HG02610 (cell line): ENCODE results near the gene KCNIP4.

Source experiments
- ATAC-seq: cut with Tn5 transposase; IDR thresholded peaks from one replicate; pipeline ENCODE4 v1.9.1; 2021; ENCODE audit warnings: mild to moderate bottlenecking, moderate library complexity; ENCODE audit not compliant: unreplicated experiment

KCNIP4 gene

DNA sequence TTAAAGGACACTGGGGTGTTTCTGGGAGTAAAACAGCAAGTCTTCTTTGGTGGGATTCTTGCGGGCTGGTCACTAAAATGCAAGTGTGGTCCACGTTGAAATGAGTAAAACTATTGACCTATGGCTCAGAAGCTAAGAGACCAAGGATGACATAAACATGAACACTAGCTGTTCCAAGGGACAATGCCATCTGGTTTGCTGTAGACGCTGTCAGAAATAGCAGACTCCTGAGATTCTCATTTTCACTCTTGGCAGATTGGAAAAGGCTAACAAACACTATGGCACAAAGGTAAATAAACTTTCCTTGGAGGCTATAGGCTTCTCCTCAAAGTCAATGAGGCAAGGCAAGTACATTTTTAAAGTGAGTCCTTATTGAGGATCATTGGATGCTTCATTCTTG is 343.6 kb downstream of the KCNIP4 start:
- no peak for ATAC-seq

GRCh38 chr4:21596521-21596920 is 352.1 kb downstream of the KCNIP4 start:
- no peak for ATAC-seq

- ATAC-seq = no peak
Measured at GRCh38 chr4:21593671-21594001, 354.9 kb downstream of the KCNIP4 start.

GRCh38 chr4:21592970-21593670 is 355.5 kb downstream of the KCNIP4 start:
- ATAC-seq = no peak

DNA sequence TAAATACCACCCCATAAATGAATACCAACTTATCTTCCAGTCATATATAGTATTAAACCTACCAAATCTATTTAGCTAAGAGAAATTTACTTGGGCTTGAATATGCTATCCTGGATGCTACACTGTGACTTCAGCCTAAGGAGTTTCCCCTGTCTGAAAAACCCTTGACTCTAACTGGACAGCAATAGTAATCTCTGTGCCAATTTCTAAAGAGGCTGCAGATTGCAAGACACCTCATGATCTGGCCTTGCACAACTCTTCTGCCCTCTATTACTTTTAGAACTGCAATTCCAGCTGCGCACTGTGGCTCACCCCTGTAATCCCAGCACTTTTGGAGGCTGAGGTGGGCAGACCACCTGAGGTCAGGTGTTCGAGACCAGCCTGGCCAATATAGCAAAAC is 371.5 kb downstream of the KCNIP4 start:
- ATAC-seq = no peak

DNA sequence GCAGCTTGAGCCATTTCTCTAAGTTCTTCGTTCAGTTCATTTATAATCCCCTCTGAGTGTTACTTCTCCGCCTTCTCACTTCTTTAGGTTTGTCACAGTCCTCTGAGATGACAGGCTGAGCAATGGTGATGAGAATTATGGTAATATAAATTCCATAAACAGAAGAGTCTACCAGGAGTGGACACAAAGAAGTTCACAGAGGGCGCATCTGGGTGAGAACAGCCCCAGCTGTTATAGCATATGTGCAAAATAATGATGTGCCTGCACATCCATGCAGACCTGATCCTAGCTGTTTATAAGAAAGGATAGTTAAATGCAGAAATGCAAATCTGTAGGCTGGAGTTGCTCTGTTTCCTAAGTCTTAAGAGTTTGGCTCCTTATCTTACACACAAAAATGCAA is 377.5 kb downstream of the KCNIP4 start:
- ATAC-seq = no peak

DNA sequence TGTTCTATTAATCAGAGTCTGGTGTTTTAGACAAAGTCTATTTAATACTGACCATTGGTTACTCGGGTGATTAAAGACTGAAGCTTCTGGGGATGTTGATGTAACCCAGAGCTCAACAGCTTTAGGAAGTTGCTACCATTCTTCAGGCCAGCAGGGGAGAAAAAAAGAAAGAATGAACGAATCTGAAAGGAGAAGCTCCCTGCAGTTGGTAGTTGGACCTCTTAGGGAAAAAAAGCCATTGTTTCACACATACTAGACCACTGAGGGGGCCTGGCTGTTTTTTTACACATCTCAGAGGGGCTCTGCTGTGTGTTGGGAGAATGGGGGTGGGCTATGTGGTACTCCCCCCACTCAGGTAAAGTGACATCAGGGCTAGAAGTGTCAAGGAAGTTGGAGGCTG is 378.9 kb downstream of the KCNIP4 start:
- no peak for ATAC-seq

DNA sequence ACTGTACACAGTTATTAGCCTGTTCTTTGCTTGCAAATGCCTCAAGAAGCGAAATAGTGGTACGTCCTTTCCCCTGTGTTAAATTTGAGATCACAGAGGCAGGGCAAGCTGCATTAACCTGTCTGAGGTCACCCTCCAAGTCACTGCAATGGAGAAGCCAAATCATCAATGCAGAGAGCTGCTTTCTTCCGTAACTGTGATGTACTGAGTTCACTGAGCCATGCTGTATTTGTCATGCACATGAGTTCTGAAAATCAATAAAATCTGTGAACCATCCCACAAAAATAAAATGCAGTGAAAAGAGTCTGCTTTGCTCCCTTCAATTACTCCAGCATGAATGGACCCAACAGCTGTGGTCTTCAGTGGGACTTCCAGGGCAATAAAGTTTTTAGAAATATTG is 393.5 kb downstream of the KCNIP4 start:
- ATAC-seq = no peak

- no peak for ATAC-seq
Measured at GRCh38 chr4:21554500-21554899, 394.1 kb downstream of the KCNIP4 start.

- no peak for ATAC-seq
Measured at GRCh38 chr4:21554066-21554465, 394.5 kb downstream of the KCNIP4 start.

- no peak for ATAC-seq
Measured at GRCh38 chr4:21552455-21552854, 396.1 kb downstream of the KCNIP4 start.

DNA sequence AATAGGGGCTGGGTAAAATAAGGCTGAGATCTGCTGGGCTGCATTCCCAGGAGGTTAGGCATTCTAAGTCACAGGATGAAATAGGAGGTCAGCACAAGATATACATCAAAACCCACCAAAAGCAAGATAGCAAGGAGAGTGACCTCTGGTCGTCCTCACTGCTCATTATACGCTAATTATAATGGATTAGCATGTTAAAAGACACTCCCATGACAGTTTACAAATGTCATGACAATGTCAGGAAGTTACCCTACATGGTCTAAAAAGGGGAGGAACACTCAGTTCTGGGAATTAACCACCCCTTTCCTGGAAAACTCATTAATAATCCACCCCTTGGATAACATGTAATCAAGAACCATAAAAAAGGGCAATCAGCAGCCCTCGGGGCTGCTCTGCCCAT is 403.6 kb downstream of the KCNIP4 start:
- no peak for ATAC-seq

GRCh38 chr4:21544415-21544814 is 404.2 kb downstream of the KCNIP4 start:
- no peak for ATAC-seq

DNA sequence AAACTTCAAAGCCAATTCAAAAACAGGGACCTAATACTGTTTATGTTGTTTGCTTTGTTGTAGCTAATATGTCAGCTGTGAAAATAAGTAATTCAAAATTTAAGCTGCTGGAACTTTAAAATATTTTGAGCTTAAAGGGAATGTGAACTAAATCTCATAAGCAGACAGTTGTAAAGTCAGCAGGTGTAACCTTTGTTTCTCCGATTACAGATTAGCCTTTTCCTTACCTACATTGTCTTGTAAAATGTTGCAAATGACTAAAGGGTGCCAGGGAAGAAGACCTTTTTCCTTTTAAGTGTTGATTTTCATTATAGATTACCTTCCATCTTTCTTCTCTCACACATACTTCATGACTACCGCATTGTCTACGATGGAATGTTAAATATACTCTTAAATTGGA is 405.1 kb downstream of the KCNIP4 start:
- ATAC-seq = no peak

GRCh38 chr4:21535898-21536297 is 412.7 kb downstream of the KCNIP4 start:
- ATAC-seq = no peak

- ATAC-seq = no peak
Measured at GRCh38 chr4:21531048-21531447, 417.5 kb downstream of the KCNIP4 start.

GRCh38 chr4:21529214-21529613 is 419.4 kb downstream of the KCNIP4 start:
- ATAC-seq = no peak

DNA sequence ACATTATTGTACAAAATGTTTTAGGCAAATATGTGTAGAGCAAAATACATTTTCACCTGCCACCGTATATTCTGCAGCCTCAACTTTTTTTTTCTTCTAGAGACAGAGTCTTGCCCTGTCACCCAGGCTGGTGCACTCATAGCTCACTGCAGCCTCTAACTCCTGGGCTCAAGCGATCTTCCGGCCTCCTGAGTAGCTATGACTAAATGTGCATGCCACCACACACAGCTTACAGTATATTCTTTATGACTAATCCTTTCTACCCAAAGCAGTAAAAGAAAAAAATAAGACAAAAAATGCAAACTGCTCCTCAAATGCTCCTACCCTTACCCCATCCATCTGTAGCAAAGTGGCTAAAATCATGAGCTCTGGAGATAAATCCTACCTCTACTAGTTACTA is 426.3 kb downstream of the KCNIP4 start:
- ATAC-seq = no peak

- ATAC-seq = no peak
Measured at GRCh38 chr4:21517126-21517859, 431.3 kb downstream of the KCNIP4 start.

DNA sequence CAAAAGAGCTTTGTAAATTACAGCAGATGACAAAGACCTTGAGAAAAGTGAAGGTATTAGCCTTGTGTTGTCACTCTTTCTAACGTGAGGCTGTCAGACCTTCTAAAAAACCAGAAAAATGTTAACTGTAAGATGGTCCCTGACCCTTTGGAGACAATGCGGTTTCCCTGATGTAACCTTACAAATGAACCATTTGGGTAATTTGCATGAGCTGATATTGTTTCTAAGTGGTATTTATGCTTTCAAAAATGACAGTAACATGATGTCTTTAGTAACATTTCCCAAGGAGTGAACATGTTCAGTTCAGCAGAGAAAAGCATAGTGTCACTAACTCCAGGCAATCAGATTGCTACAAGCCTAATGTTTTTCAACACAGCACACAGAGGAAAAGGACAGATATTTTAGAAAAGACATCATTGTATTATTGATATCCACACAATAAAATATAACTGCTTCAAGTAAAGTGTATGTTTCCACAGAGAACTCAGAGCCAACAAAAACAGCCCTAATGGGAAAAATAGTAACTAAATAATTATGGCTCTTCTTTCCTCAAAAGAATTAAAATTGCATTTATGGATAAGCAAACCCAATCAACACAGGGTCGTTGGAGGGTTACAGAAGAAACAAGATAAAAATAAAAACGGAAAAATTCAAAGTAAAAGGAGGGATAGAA is 434.4 kb downstream of the KCNIP4 start:
- no peak for ATAC-seq

GRCh38 chr4:21512353-21512752 is 436.2 kb downstream of the KCNIP4 start:
- ATAC-seq = no peak

- ATAC-seq = peak; percentile 56
Measured at GRCh38 chr4:21507439-21507838, 441.1 kb downstream of the KCNIP4 start.
